Stimulated activated CD8-positive, alpha-beta memory T cell treated with anti-CD3 and anti-CD28 coated beads, Interleukin-7, amount 100 ng/mL, for 4 hours (primary cell): ENCODE data around the gene NDUFAF8.
"Not testable (repeated sequence)": the region's sequence is repeated elsewhere in the genome, so short reads cannot be mapped to it uniquely, and the experiment has no call there.

Source experiments
- DNase-seq, 2 donors: peaks; one replicate each; pipeline ENCODE4 v3.0.0-alpha.2; 2020; ENCODE audit warnings: low read depth in 2 of 2

The NDUFAF8 gene

DNA sequence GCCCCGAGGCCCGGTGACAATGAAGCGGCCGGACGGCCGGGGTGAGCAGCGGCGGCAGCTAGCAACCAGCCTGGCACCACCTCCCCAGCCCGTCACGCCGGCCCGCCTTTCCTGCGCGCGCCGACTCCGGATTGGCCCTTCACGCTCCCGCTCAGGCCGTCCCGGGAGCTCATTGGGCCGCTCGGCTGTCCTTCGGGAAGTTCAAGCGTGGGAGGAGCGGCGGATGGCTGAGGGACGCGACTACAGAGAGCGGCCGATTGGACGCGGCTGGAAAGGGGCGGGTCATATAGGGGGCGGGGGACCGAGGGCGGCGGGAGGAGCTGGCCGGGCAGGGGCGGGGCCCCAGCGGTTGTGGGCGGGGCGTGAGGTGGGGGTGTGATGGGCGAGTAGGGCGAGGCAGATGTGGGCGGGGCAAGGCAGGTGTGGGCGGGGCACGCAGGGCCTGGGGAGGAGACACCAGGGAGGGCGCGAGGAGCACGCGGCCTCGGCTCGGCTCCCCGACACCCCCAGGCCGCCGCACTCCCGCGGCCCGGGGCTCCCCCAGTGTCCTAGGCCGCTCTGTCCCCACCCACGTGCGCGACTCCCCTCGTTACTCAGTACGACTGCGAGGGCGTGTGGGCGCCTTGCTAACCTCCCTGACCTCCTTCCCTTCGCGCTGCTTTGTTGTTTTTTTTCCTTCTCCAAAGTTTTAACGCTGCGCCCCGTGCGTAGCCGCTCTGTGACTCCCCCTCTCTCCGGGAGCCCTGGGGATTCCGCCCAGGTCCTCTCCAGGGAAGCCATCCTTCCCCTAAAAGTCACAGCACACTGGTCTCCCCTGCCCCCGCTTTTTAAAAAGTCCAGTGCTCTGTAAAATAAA, 16.0 kb upstream of the NDUFAF8 start, which contains the start of gene CEP131:
CEP131 (minus strand) TSS at position 60 of the 856 bp plus-strand sequence. CDS start 2,909 bp downstream, outside the sequence.
- peak; percentile 98 for DNase-seq

DNA sequence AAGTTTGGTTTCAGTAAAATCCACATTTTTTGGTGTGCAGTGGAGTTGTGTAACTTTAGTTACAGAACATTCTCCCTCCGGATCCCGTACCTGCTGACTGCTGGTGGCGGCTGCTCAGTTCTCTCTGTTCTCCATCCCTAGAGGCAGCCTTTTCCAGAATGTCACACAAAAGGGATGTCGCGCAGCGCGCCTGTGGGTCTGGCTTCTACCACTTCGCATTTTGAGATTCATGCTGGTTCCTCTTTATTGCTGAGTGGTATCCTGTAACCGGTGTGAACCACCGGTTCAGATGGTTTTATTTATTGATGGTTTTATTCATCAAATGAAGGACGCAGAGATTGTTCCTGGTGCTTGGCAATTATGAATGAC, 15.4 kb upstream of the NDUFAF8 start:
- no peak for DNase-seq

DNA sequence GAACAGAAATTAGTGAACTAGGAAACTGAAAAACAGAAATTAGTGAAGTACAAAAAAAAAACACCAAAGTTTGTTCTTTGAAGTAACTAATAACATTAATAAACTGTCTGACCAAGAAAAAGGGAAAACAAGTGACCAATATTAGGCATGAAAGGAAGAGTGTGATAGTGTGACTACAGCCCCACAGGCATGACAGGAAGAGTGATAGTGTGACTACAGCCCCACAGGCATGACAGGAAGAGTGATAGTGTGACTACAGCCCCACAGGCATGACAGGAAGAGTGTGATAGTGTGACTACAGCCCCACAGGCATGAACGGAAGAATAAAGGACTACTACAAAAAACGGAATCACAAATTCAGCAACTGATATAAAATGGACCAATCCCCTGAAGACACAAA, 11.5 kb upstream of the NDUFAF8 start:
- DNase-seq, result not testable (repeated sequence)

DNA sequence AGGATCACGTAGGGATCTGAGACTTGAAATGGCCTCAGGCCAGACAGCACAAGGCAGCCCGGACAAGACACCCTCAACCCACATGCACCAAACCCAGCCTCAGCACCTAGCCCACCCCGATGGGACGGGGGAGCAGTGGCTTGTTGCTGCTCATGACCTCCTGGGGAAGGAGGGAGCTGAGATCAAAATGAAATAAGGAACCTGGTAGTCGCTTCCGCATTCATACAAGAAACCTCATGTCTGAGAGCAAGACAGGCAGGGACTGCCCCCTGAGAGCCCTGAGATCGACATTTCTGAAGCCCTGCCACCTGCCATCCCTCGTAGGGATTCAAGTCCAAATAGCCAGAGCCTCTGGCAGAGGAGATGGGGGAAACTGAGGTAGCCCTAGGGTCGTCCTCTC, 10.7 kb upstream of the NDUFAF8 start:
- DNase-seq, result no peak

DNA sequence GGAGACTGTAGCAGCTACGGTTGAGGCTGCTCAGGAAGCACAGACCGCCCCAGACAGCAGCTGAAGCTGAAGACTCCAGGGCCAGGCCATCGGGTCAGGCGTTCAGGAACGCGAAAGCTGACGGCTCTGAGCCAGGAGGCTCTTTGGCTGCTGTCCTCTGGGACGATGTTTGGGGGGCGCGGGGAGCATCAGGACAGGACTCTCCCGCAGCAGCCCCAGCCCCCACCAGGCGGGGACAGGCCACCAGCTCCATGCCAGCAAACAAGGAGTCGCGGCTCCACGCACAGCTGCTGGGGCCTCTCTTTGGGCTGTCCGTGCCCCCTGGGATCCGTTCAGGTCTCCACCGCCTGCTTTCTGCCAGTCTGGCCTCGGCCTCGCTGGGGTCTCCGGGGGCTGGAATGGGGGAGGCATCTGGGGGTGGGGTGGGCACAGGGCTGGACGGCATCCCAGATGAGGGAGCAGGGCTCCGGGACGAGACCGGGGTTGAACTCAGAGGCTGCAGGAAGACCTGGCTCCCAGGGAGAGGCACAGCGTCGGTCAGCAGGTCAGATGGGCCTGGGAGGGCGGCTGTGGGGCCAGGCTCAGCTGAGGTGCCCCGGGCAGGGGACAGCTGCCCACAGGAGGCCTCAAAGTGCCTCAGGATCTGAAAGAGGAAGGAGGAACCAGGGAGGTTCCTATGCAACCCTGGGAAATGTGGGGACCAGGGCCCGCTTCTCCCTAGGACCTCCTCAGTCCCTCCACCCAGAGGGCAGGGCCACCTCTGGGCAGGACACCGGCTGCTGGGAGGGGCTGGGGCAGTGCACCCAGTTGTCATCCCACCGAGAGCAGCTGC, 10.1 kb upstream of the NDUFAF8 start:
- no peak for DNase-seq

DNA sequence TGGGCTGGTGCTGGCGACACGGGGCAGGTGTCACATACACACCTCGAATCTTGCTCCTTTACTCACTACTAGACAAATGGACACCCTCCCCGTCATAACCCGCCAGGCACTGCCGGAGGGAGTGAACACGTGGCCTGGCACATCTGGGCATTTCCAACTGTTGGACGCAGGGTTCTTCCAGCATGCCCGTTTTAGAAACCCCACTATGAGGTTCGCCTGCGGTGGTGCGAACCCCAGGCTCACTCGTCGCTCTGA, 9.5 kb upstream of the NDUFAF8 start:
- DNase-seq, result no peak

DNA sequence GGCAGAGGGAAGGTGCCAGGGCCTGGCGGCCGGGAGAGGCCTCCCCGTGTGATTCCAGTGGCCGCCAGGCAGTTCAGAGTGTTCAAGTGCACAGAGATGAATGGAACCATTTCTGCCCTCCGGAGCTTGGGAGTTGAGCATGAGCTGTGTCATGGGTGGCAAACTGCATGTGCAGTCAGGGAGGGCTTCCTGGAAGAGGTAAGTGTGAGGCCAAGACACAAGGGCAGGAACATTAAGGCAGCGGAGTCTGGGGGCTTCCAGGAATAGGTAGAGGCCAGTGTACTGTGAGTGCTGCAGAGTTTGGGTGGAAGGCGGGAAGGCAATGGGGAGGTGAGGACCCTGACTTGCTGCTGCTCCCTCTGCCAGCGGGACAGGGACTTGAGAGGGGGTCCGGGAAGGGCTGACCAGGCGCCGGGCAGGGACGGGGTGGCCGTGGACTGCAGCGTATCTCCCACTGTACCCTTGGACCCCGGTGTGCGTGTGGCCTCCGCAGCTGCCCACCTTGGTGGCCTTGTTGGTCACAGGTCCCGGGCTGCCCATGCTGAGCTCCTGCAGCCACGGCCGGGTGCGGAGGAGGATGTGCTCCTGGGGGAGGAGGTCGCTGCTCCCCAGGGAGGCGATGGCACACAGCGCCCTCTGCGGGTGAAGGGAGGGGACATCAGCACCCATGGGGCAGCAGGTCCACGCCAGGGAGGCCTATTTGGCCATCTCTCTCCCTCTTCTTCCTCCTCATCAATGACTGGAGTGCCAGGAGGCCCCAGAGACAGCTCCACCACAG, 8.9 kb upstream of the NDUFAF8 start:
- DNase-seq, result no peak

DNA sequence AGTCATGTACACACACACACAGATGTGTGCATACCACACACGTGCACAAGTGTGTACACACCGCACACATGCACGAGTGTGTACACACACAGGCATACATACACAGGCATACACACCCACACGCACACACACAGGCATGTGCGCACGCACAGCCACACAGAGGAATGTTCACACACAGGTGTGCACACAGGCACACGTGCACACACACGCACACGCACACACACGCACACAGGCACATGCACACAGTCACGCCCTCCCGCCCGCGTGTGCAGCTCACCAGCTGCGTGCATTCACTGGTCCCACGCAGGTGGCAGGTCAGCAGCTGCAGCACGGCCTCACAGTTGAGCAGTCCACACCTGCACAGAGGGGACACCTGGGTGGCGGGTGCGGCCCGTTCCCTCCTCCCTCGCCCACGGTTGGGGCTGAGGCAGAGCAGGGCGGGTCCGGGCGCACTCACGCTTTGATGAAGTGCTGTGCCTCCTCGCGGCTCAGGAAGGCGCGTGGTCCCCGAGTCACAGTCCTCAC, 7.9 kb upstream of the NDUFAF8 start:
- no peak for DNase-seq

DNA sequence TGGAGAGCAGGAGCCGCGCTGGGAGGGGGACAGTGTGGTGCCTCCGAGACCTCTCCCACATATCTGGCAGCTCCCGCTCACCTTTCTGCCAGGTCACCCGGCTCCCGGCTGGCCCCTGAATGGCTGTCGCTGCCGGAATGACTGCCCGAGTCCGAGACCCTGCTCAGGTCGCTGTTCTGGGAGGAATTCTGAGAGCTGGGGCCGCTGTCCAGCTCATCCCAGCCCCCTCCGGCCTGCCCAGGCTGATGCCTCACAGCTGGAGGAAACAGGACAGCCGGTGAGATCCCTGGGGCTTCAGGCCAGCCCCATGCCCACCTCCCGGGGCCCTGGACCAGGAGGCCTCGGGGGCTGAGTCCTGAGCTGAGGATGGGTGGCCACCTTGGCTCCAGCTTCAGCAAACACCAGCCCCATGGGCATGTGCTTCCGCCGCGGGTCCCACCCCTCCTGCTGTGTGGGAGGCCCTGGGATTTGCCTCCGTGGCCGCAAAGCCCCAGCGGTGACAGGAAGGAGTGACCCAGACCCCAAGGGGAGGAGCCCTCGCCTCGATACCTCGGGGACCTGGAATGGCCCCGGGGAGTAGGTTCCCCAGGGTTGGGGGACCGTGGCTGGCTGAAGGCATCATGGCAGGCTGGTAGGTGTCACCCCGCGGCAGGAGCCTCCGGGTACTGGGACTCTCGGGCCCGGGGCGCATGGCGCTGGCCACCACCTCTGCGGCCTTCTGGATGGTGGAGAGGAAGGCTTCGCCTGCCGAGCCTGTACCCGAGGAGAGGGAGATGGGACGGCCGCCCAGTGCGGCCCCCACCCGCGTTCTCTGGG, 7.1 kb upstream of the NDUFAF8 start:
- no peak for DNase-seq

DNA sequence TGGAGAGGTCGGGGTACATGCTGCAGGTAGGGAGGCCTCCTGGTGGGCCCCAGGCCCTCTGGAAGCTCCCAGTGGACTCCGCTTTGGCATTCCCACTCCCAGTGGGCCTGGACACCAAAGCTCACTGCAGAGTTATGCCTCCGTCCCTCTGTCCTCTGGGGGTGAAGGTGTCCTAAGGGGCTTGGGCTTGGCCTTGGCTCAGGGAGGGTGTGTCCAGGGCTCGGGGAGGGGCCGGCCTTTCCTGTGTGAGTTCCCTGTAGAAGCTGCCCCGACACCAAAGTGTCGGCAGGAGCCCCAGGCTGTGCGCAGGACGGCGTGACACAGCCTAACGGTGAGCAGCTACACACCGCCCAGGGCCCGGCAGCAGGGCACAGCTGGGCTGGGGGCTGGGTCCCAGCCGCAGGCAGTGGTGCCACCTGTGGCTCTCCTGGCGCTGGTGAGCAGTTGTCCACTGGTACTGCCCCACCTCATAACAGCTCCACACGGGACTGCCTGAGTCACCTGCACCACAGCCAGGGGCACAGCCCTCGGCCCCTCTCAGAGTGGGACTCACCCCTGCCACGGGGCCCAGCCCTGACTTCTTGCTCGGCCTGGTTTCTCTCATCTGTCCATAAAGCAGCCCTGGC, 6.4 kb upstream of the NDUFAF8 start:
- DNase-seq, result no peak

DNA sequence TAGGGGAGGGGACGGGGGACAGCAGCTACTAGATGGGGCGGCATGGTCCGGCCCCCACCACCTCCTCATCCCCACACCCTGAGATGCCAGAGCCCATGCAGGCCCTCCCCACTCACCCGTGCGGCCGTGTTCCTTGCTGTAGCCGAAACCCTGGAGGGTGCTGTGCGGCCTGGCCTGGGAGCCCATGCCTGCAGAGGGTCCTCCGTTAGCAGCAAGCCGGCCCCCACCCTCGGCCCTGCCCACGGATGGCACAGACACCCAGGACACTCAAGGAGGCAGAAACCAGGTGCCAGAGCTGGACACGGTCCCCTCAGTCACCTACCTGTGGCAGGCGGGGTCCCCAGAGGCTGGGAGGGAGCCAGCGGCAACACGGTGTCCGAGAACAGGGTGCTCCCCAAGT, 5.8 kb upstream of the NDUFAF8 start:
- no peak for DNase-seq

DNA sequence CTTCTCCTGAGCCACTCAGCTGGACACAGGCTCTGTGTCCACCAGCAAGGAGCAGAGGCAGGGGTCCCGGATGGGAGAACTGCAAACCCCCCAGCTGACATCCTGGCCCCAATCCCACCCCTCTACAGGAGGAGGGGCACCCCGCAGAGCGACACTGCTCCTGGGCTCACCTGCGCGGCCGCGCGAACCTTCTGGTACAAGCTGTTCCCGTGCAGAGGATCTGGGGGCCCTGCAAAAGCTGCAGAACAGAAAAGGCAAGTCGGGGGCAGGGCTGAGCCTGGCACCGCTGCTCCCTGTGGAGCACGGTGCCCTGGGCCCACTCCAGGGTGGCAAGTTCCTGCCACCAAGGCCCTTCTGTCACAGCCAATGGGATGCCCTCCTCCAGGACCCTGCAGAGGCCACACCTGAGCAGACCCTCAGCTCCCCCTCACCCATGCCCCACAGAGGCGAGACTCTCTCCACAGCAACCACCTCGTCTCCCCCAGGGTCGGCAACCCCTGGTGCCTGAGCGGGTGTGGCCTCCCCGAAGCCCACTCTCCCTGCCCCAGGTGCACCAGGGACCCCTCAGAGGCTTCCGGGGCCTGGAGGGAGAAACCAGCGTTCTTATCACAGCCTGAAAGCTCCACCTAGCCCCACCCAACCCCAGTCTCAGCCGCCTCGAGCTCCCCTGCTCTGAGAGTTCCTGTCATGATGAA, 5.2 kb upstream of the NDUFAF8 start:
- no peak for DNase-seq

DNA sequence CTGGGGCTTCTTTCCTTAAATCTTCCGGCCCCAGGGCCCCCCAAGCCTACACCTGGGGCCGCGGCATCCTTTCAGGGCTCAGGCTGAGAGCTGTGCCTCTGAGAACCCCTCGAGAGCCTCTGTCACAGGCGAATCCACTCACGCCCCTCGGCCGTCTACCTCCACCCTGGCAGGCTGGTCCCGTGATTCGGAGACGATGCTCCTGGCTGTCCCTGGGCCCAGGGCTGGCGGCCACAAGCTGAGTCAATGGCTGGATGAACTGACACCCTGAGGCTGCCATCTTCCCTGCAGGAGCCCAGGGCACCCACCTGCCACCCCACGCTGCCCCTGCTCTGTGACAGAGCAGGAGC, 4.6 kb upstream of the NDUFAF8 start:
- no peak for DNase-seq

DNA sequence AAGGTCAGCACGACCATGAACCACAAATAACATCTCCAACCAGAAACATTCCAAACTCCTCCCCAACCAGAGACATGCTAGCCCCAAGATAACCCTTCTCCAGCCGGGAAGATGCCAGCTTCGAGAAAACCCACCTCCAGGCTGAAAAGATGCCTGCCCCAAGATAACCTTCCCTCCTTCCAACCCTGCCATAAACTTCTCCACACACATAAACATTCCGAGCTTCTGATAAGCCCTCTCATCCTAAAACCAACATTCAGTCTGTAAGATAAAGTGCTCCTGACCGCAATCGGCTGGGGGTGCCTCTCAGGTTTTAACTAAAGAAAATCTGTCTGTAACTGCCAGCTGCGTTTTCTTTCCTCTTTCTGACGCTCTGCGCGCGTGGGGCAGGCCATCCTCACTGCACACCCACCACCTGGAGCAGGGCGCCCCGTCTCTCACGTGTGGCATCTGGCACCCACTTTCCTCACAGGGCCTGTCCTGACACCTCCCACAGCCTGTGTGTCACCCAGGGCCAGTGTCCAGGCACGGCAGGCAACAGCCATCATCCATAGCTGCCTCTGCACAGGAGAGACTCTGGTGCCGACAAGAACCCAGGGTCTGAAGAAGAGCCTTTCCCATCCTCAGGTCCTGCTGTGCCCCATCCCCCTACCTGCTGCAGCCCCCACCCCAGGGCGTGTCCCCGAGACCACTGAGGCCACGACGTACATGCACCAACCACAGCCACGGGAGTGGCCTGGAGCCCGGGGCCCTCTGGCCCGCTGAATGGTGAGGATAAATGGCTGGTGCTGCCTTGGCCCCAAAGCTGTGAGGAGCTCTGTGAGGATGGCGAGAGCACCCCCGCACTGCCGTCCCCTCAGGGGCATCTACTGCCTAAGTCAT, 3.9 kb upstream of the NDUFAF8 start:
- no peak for DNase-seq

DNA sequence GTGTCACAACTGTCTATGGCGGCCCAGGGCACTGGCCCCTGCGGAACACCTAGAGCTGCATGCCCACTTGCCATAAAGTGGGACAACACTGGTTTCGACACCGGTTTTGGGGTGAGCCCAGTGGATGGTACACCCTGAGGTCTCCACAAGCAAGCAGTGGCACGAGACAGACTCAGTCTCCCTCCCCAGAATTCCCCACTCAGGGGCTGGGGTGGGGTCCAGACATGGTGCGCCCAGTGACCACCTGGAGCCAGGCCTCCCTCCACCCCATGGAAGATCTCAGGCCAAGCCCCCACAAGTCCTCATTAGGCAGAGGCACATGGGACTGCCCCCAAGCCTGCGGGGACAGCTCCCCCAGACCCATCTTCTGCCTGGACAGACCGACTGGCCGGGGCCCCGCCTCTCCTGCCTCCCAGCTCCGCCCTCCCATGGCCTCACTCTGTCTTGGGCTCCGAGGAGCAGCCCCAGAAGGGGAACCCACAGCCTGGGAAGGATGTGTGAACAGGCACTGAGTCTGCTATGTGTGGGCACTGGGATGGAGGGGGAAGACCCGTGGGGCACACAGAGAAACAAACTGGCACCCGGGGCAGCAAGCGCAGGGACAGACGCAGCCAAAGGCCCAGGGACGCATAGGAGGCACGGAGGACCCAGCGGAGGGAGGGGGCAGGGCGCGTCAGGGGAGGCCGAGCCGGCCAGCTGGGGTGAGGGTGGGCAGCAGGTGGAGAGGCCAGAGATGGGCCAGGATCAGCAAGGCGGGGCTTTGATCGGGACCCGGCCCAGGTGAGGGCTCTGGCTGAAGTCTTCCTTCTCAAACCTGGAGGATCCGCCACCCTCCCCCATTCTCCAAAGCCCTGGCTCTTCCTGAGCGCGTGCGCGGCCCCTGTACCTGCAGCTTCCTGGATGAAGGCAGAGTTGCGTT, 3.0 kb upstream of the NDUFAF8 start:
- no peak for DNase-seq

DNA sequence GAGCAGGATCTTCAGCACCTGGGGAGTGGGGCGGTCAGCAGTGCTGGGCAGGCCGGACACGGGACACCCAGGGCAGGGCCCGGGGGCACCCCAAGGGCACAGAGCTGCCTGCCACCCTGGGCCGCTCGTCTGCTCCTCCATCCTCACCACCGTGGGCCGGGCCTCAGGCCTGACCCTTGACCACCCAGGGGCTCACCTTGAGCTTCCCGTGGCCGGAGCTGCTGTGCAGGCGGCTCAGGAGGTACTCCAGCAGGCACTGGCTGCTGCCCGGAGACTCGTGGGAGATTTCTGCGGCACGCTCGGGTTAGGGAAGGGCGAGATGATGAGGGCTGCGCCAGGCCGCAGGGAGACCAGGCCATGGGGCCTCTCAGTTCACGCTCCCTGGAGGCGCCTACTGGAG, 2.3 kb upstream of the NDUFAF8 start:
- DNase-seq, result no peak

DNA sequence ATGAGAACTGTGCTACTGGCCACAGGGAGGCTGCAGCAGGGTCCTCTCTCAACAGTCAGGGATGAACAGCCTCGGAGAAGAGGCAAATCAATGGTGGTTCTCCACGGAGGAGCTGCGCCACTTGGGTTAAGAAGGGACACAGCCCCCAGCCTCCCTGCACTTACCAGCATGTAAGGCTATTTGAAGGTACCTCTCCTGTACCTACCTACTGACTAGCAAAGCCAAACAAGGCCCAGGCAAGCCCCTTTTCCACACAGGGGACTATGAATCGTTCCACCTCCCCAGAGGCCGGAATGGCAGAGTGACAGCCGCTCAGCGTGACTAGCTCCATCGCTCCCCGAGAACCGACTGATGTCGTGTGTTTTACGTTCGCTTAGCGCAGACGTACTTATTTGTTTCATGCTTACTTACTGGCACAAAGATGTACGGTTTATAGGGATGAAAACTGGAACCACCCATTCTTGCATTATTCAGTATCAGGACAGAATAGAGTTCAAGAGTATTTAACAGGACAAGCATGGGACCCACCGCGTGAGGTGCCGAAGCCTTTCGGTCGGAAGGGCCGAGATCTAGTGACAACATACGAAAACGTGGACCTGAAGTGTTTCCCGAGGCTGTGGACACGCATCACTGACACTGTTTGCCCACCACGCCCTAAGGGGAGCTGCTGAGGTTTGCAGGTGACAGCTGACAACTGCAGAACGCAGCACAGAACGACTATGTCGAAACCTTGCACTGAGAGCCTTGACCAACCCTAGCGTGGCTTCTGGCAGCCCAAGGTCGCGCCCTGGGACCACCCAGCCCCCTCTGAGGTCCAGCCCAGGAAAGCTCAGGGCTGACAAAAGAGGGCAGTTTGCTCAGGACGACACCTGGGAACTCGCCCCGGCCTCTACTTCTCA, 1.3 kb upstream of the NDUFAF8 start:
- DNase-seq, result no peak
